Esophagus squamous epithelium (tissue), 5 donors: ENCODE measurements around the gene PPM1D. TPM values are rescaled to one million over a fixed set of nuclear protein-coding genes. Genes with fewer than 3 reads are reported as not detected.
"Not testable (repeated sequence)": the region's sequence is repeated elsewhere in the genome, so short reads cannot be mapped to it uniquely, and the experiment has no call there.

ENCODE experiments used
- DNase-seq: peaks from one replicate; lab custom pipeline; 2025; lab: John Stamatoyannopoulos, UW
- H3K27ac ChIP-seq, 4 donors: fragments of 200-600 bp; sonication (generic); one replicate each; pipeline ENCODE4 v1.5.1; 2016 to 2019; ENCODE audit warnings: mild to moderate bottlenecking in 1 of 4
- H3K27me3 ChIP-seq, 4 donors: fragments of 200-600 bp; sonication (generic); 1 replicate in 3 of 4; 2 replicates in 1 of 4; pipeline versions ENCODE4 v1.5.1 to v1.6.0; 2017 to 2021; ENCODE audit warnings: antibody characterized with exemption in 1 of 4
- H3K36me3 ChIP-seq, 3 donors: fragments of 200-600 bp; sonication (generic); one replicate each; pipeline ENCODE4 v1.5.1; 2016 to 2019
- H3K4me1 ChIP-seq, 3 donors: fragments of 200-600 bp; sonication (generic); one replicate each; pipeline ENCODE4 v1.5.1; 2017 to 2019
- H3K4me3 ChIP-seq, 4 donors: fragments of 200-600 bp; sonication (generic); 1 replicate in 3 of 4; 2 replicates in 1 of 4; pipeline ENCODE4 v1.5.1; 2016 to 2019; ENCODE audit warnings: mild to moderate bottlenecking in 2 of 4, moderate library complexity in 1 of 4
- H3K9me3 ChIP-seq, 3 donors: fragments of 200-600 bp; sonication (generic); one replicate each; pipeline ENCODE4 v1.5.1; 2016 to 2019
- CTCF ChIP-seq, 6 experiments: fragments of 450-650 bp in 4 of 6; fragments of 200-600 bp in 2 of 6; sonication (generic) in 2 of 6; IDR thresholded peaks; one replicate each; pipeline ENCODE4 v1.5.1; 2016 to 2019; ENCODE audit warnings: antibody characterized with exemption in 6 of 6, mild to moderate bottlenecking in 4 of 6, moderate library complexity in 4 of 6
- POLR2A ChIP-seq, 4 donors: fragments of 450-650 bp; IDR thresholded peaks; one replicate each; pipeline ENCODE4 v1.6.1; 2017; ENCODE audit warnings: antibody characterized with exemption in 4 of 4, mild to moderate bottlenecking in 4 of 4, moderate library complexity in 3 of 4
- whole genome bisulfite sequencing, 2 donors: methylation state at CpG; one replicate each; pipeline ENCODE4 v1.1.5; 2018; 5-methylcytosine and 5-hydroxymethylcytosine counted together
- intact Hi-C: fragments of 100-400 bp; cut with DNase I; formaldehyde crosslinking; loops from one replicate; pipeline ENCODE4 v1.15.0; 2022
- total RNA-seq, 4 donors: library from RNA; depleted of rRNA; stranded (reverse); fragments of >200 nt; gene quantifications; one replicate each; pipeline ENCODE4 v1.1.0, GENCODE V29; 2016
- donor health status: DM: yes; HTN: yes; CAD: no.

Gene PPM1D
- total RNA-seq, 4 donors from 2014 or later, result 6.6 to 11.3 (median 10.6) TPM

GRCh38 chr17:60592750-60593149 lies 7.2 kb upstream of the PPM1D start:
- TF ChIP-seq CTCF (IDR thresholded peaks at IDR 0.05) (no peak), POLR2A (IDR thresholded peaks at IDR 0.05) (no peak)
- no peaks in the 10 kb centered on the region for H3K27me3 ChIP-seq

DNA sequence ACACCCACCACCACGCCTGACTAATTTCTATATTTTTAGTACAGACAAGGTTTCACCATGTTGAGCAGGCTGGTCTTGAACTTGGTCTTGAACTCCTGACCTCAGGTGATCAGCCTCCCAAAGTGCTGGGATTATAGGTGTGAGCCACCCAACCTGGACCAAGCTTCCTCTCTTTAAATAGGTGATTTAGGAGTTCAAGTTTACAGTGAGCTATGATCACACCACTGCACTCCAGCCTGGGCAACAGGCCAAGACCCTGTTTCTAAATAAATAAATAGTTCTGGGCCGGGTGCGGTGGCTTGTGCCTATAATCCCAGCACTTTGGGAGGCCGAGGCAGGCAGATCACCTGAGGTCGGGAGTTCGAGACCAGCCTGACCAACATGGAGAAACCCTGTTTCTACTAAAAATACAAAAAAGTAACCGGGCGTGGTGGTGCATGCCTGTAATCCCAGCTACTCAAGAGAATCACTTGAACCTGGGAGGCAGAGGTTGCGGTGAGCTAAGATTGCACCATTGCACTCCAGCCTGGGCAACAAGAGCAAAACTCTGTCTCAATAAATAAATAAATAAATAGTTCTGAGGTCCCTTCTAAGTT lies 6.5 kb upstream of the PPM1D start:
- DNase-seq, H3K4me3 ChIP-seq, H3K9me3 ChIP-seq, H3K4me1 ChIP-seq, H3K36me3 ChIP-seq, H3K27ac ChIP-seq, H3K27me3 ChIP-seq, intact Hi-C loops: not testable (repeated sequence)
- WGBS, 2 donors, result 69 to 71% methylated on average over 8 to 9 of the region's 9 CpGs

More at GRCh38 chr17:60592750-60593149, 7.2 kb upstream of the PPM1D start:
- Histone ChIP-seq H3K36me3 (no peaks in the 10 kb centered on the region), H3K27ac (no peak overlapping the region), H3K9me3 (no peaks in the 10 kb centered on the region), H3K4me1 (no peaks in the 10 kb centered on the region), H3K4me3 (no peak overlapping the region)
- no peak for DNase-seq
- intact Hi-C loops, result no loop called here
- 93 to 100% methylated on average over 2 of the region's 2 CpGs for WGBS, 2 donors

DNA sequence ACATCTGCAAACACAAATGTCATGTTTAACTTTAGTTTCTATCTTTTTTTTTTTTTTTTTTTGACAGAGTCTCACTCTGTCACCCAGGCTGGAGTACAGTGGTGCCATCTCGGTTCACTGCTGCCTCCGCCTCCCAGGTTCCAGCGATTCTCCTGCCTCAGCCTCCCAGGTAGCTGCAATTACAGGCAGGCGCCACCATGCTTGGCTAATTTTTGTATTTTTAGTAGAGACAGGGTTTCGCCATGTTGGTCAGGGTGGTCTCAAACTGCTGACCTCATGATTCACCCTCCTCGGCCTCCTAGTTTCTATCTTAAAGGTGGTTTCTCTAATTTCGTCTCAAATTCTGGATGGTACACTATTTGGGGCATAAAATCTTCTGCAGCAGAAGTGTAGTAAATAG lies 5.8 kb upstream of the PPM1D start:
- H3K9me3 ChIP-seq, H3K27me3 ChIP-seq, intact Hi-C loops, H3K4me3 ChIP-seq, H3K27ac ChIP-seq, H3K36me3 ChIP-seq, DNase-seq: not testable (repeated sequence)
- 86 to 94% methylated on average over 7 of the region's 7 CpGs for WGBS, 2 donors
- peaks cover 0 to 14% (median 3%) of the 10 kb centered on the region in 3 donors for H3K4me1 ChIP-seq

DNA sequence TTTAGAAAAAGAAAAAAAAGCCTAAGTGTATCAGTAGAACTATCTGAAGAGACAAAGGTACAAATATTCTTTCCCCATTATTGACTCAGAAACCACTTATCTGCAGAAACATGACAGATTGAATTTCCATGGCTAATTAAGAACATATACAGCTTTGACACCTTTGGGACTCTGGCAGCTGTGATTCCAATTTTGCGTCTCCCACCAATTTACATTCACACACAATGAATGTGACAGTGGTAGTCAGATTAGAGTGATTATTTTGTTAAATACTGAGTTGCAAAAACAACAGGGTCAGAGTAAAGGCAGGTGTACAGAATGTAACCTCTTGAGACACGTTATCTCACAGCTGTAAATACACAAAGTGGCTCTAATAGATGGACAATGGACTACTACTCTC lies 5.3 kb upstream of the PPM1D start:
- Histone ChIP-seq H3K4me1 (peaks cover 0 to 18% (median 4%) of the 10 kb centered on the region in 3 donors), H3K9me3 (no peaks in the 10 kb centered on the region), H3K4me3 (no peak overlapping the region), H3K27me3 (no peaks in the 10 kb centered on the region), H3K36me3 (no peaks in the 10 kb centered on the region), H3K27ac (no peak overlapping the region)
- 90 to 97% methylated on average over 2 of the region's 2 CpGs for WGBS, 2 donors
- TF ChIP-seq CTCF (IDR thresholded peaks at IDR 0.05), result no peak
- TF ChIP-seq POLR2A (IDR thresholded peaks at IDR 0.05), result no peak
- intact Hi-C loops, result no loop called here
- DNase-seq, result no peak

DNA sequence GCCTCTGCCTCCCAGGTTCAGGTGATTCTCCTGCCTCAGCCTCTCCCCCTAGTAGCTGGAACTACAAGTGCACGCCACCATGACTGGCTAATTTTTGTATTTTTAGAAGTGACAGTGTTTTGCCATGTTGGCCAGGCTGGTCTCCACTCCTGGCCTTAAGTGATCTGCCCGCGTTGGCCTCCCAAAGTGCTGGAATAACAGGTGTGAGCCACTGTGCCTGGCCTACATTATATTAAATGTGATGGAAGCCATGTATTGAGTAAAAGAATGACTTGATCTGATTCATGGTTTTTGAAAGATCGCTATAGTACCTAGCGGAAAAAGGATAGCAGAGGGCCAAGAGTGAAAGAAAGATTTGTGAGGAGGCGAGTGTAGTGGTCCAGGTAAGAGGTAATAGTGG lies 2.7 kb upstream of the PPM1D start:
- H3K4me3 ChIP-seq, result no peak overlapping the region
- no peaks in the 10 kb centered on the region for H3K27me3 ChIP-seq
- intact Hi-C loops, result no loop called here
- H3K9me3 ChIP-seq, result no peaks in the 10 kb centered on the region
- 91 to 100% methylated on average over 6 of the region's 6 CpGs for WGBS, 2 donors
- DNase-seq, result no peak
- TF ChIP-seq POLR2A (IDR thresholded peaks at IDR 0.05) (no peak), CTCF (IDR thresholded peaks at IDR 0.05) (no peak)
- no peaks in the 10 kb centered on the region for H3K36me3 ChIP-seq
- H3K4me1 ChIP-seq, result peaks cover 0 to 25% (median 5%) of the 10 kb centered on the region in 3 donors
- no peak overlapping the region for H3K27ac ChIP-seq

DNA sequence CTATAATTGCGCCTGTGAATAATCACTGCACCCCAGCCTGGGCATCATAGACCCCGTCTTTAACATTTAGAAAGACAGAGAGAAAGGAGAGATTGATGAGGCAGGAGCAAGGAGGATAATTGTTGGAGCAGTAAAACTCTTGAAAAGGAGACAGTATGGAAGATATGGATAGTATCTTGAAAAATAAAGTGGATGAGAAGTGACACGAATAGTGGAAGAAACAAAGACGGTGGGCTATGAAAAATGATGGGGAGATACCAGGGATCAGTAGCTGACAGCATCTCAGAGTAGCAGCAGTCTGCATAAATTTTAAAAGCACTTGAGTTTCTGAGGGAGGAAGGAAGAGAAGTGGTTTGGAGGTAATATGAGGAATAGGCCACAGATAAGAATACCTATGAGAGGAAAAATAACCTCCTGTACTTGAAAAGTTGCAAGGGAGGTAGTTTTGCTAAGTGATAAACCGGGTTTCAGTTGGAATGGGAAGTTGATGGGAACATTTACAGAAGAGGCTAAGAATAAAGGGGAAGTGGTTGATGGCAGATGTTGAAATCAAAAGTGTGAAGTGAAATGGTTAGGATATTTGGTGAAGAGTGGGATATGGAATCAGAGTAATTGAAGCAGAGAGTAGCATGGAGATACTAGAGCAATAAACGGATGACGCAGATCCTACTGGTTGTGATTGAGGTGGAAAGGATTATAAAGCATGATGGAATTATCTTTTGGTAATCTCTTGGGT lies 1.8 kb upstream of the PPM1D start:
- Histone ChIP-seq H3K27ac (peak overlapping the region in 2 of 4 donors; percentile 49 to 98), H3K4me1 (peaks cover 0 to 34% (median 14%) of the 10 kb centered on the region in 3 donors), H3K9me3 (no peaks in the 10 kb centered on the region), H3K27me3 (no peaks in the 10 kb centered on the region), H3K4me3 (no peak overlapping the region), H3K36me3 (no peaks in the 10 kb centered on the region)
- TF ChIP-seq POLR2A (IDR thresholded peaks at IDR 0.05) (no peak), CTCF (IDR thresholded peaks at IDR 0.05) (no peak)
- no peak for DNase-seq
- 78 to 88% methylated on average over 7 of the region's 7 CpGs for WGBS, 2 donors
- intact Hi-C loops, result no loop called here
